GM18858 (cell line): Measurements from ENCODE around the gene KRTAP26-1.

Source experiments
- ATAC-seq: cut with Tn5 transposase; IDR thresholded peaks from one replicate; pipeline ENCODE4 v1.9.1; 2021; ENCODE audit not compliant: unreplicated experiment

Gene KRTAP26-1

DNA sequence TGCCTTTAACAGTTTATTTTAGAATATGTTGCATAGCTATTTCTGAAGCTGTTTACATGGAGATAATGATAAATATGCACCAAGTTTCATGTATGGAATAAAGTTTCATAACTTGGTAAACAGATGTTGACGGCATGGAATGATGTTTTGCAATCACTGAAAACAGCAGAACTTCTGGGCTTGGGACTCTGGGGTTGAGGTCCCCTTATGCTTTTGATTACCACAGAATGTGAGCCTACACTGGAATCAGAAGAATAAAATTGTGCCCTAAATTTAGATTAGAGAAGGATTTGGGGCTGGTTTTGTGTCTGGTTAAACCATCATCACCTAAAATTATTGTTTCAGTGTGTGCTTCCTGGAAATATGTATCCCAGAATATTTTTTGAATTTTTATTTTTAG lies 48.5 kb downstream of the KRTAP26-1 start:
- ATAC-seq, result no peak

DNA sequence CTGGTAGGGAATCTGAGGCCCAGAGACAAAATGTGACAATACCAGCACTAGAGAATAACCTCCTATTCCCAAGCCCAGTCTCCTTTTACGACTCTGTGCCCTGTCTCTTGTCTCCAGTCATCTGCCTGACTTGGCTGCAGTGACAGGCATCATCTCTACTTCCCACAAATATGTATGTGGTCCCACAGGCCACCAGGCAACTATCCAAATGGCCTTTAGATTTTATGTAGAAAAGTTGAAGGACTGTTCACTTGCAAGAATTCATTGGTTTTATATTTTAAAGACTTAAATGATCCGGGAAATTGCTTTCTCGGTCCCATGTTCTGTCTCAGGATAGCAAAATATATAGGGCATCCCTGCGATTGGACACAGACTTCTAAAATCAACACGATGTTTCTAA lies 49.0 kb downstream of the KRTAP26-1 start:
- no peak for ATAC-seq

DNA sequence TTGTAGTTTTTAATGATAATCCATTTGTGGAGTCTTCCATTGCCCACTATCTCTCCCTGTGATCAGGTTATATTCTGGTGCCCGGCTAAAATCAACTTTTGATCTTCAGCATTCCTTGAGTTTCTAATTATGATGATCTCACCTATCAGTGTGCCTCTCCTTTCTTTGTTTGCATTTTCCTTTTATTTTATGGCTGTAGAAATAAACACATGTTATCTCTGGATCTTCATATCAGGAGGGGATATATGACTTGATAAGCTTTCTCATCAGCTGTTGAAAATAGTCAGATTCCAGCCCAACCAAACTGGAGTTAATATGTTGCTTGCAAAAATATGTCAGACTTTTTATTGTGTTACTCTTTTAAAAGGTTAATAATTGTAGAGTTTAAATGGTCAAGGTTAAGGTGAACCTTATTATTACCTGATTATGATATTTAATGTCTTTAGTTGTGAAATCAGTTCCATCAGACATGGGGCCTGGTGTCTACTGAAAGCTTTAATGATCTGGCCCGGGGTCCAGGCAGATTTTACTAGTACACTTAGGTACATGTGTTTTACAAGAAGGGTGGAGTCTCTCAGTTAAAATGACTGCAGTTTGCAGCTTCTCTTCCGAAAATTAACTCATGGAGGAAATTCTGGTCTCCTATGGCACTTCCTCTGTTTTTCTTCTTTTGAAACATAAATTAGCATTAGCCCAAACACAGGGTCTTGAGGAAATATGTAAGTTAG lies 50.1 kb downstream of the KRTAP26-1 start:
- no peak for ATAC-seq
